PC-3 (cell line): ENCODE data around the gene ACOXL. TPM values are rescaled to one million over a fixed set of nuclear protein-coding genes. Genes with fewer than 3 reads are reported as not detected.

ENCODE experiments used
- ATAC-seq: fragments of 200-7000 bp; cut with Tn5 transposase; 2 replicates; pipeline ENCODE4 v1.9.1; 2020; ENCODE audit warnings: mild to moderate bottlenecking, moderate library complexity
- BruUV-seq: library from RNA; stranded (reverse); fragments of 400-500 nt; replicated peaks from 2 replicates; lab custom pipeline; 2021; lab: Mats Ljungman, UMichigan
- CTCF ChIA-PET: fragments of 300-600 bp; sonication (Branson Sonifier 250); formaldehyde crosslinking; loops from one replicate; lab custom pipeline; 2022; ENCODE audit warnings: antibody characterized with exemption; lab: Charles Lee
- POLR2A ChIA-PET: fragments of 300-600 bp; sonication (Branson Sonifier 250); formaldehyde crosslinking; loops from one replicate; lab custom pipeline; 2022; ENCODE audit warnings: antibody characterized with exemption; ENCODE audit not compliant: unreplicated experiment; lab: Charles Lee
- DNase-seq: peaks from one replicate; pipeline ENCODE4 v3.0.0-alpha.2; 2015
- H2AFZ ChIP-seq: fragments of 300-600 bp; sonication (generic); 2 replicates; pipeline ENCODE4 v1.6.0; 2016; ENCODE audit warnings: antibody characterized with exemption, low read length
- H3F3A ChIP-seq: fragments of 300-600 bp; sonication (generic); one replicate; pipeline ENCODE4 v1.6.0; 2017; ENCODE audit warnings: antibody characterized with exemption, low read length, control low read depth, mild to moderate bottlenecking; ENCODE audit not compliant: unreplicated experiment
- H3K27ac ChIP-seq: fragments of 300-600 bp; sonication (generic); 2 replicates; pipeline ENCODE4 v1.5.1; 2016; ENCODE audit warnings: mild to moderate bottlenecking, low read length
- H3K27me3 ChIP-seq: fragments of 300-600 bp; sonication (generic); 2 replicates; pipeline ENCODE4 v1.6.1; 2016; ENCODE audit warnings: low read length, mixed read lengths
- H3K36me3 ChIP-seq: fragments of 300-600 bp; sonication (generic); 2 replicates; pipeline ENCODE4 v1.6.1; 2016; ENCODE audit warnings: low read depth, mixed run types, low read length, mixed read lengths
- H3K4me1 ChIP-seq: fragments of 300-600 bp; sonication (generic); 2 replicates; pipeline ENCODE4 v1.5.1; 2016; ENCODE audit warnings: low read length; ENCODE audit not compliant: insufficient read depth
- H3K4me2 ChIP-seq: fragments of 300-600 bp; sonication (generic); 2 replicates; pipeline ENCODE4 v1.6.0; 2016; ENCODE audit warnings: low read length
- H3K4me3 ChIP-seq: fragments of 300-600 bp; sonication (generic); 2 replicates; pipeline ENCODE4 v1.5.1; 2016; ENCODE audit warnings: mild to moderate bottlenecking, low read length, mixed read lengths
- H3K79me2 ChIP-seq: fragments of 300-600 bp; sonication (generic); 2 replicates; pipeline ENCODE4 v1.6.1; 2017; ENCODE audit warnings: low read length, mixed read lengths
- H3K9ac ChIP-seq: fragments of 300-600 bp; sonication (generic); 2 replicates; pipeline ENCODE4 v1.6.0; 2016; ENCODE audit warnings: mild to moderate bottlenecking, low read length
- H3K9me2 ChIP-seq: fragments of 300-600 bp; sonication (generic); replicated peaks from 2 replicates; pipeline ENCODE4 v1.6.1; 2016; ENCODE audit warnings: mixed run types, low read length, mixed read lengths
- H3K9me3 ChIP-seq: fragments of 300-600 bp; sonication (generic); 2 replicates; pipeline ENCODE4 v1.6.1; 2016; ENCODE audit warnings: low read length, mixed read lengths
- H4K20me1 ChIP-seq: fragments of 300-600 bp; sonication (generic); 2 replicates; pipeline ENCODE4 v1.6.1; 2016; ENCODE audit warnings: low read length, mixed read lengths
- CTCF ChIP-seq: fragments of 300-600 bp; sonication (generic); conservative IDR thresholded peaks from 2 replicates; pipeline ENCODE4 v1.5.1; 2017; ENCODE audit warnings: antibody characterized with exemption, low read depth, mild to moderate bottlenecking, low read length
- EZH2 ChIP-seq: fragments of 300-600 bp; sonication (generic); IDR thresholded peaks from one replicate; pipeline ENCODE4 v1.6.1; 2017; ENCODE audit warnings: antibody characterized with exemption, mild to moderate bottlenecking, low read length; ENCODE audit not compliant: unreplicated experiment
- EZH2phosphoT487 ChIP-seq: fragments of 300-600 bp; sonication (generic); IDR thresholded peaks from 2 replicates; pipeline ENCODE4 v1.6.1; 2018; ENCODE audit warnings: mild to moderate bottlenecking, antibody characterized with exemption, low read length, borderline replicate concordance
- intact Hi-C: fragments of 100-400 bp; cut with micrococcal nuclease; formaldehyde crosslinking; loops from 2 replicates; pipeline ENCODE4 v1.9.0; 2023
- total RNA-seq: library from RNA; depleted of rRNA; stranded (reverse); fragments of >200 nt; gene quantifications from 2 replicates; pipeline ENCODE4 v1.2.3, GENCODE V29; 2014

Gene ACOXL
- total RNA-seq, 1 experiment from 2014 or later, result 16.3 TPM

- Histone ChIP-seq H3K79me2 (no peaks in the 10 kb centered on the region), H3K27me3 (peaks cover 18% of the 10 kb centered on the region; the same call in 1 of the 2 replicates), H3F3A (no peaks in the 10 kb centered on the region), H3K9ac (no peak overlapping the region), H4K20me1 (no peaks in the 10 kb centered on the region), H3K4me2 (no peak overlapping the region), H3K9me2 (no peaks in the 10 kb centered on the region), H2AFZ (no peak overlapping the region), H3K4me3 (no peak overlapping the region), H3K27ac (no peak overlapping the region), H3K4me1 (peaks cover 3% of the 10 kb centered on the region; the same call in 1 of the 2 replicates), H3K36me3 (no peaks in the 10 kb centered on the region), H3K9me3 (no peaks in the 10 kb centered on the region)
- ChIA-PET CTCF (no interaction called here), POLR2A (no interaction called here)
- no peak for ATAC-seq
- no peak for DNase-seq
- TF ChIP-seq CTCF, result no peak
- no peak for TF ChIP-seq EZH2phosphoT487
- TF ChIP-seq EZH2, result no peak
- intact Hi-C loops, result no loop called here
- no TSS peak for BruUV-seq
Measured at GRCh38 chr2:110708455-110708854, 23.9 kb upstream of the ACOXL start.

GRCh38 chr2:110712737-110713136 lies 19.6 kb upstream of the ACOXL start:
- POLR2A ChIA-PET, result no interaction called here
- Histone ChIP-seq H3K79me2 (no peaks in the 10 kb centered on the region), H3K4me3 (no peak overlapping the region), H3K27ac (no peak overlapping the region), H3K27me3 (peaks cover 14% of the 10 kb centered on the region; the same call in 1 of the 2 replicates), H4K20me1 (no peaks in the 10 kb centered on the region), H3K36me3 (no peaks in the 10 kb centered on the region), H2AFZ (no peak overlapping the region), H3F3A (no peaks in the 10 kb centered on the region), H3K9me3 (no peaks in the 10 kb centered on the region), H3K9me2 (no peaks in the 10 kb centered on the region), H3K4me2 (no peak overlapping the region), H3K4me1 (peaks cover 19% of the 10 kb centered on the region; the same call in 1 of the 2 replicates), H3K9ac (no peak overlapping the region)
- no peak for DNase-seq
- CTCF ChIA-PET, result no interaction called here
- intact Hi-C loops, result no loop called here
- BruUV-seq, result no TSS peak
- TF ChIP-seq EZH2phosphoT487 (no peak), CTCF (no peak), EZH2 (no peak)
- ATAC-seq, result no peak

- ATAC-seq (peak; percentile 70), DNase-seq (peak; percentile 50)
- CTCF ChIA-PET, result no interaction called here
- H3K27ac ChIP-seq, result no peak overlapping the region
- peaks cover 19% of the 10 kb centered on the region; the same call in 1 of the 2 replicates for H3K4me1 ChIP-seq
- H3K4me2 ChIP-seq, result no peak overlapping the region
- H3K9me2 ChIP-seq, result no peaks in the 10 kb centered on the region
- H3K27me3 ChIP-seq, result 0 out of 2 replicates have a peak, but pooled peaks cover 5% of the 10 kb centered on the region
- H3K9me3 ChIP-seq, result no peaks in the 10 kb centered on the region
- H2AFZ ChIP-seq, result no peak overlapping the region
- no peak for TF ChIP-seq EZH2phosphoT487
- TF ChIP-seq EZH2, result no peak
- TF ChIP-seq CTCF, result no peak
- H3K4me3 ChIP-seq, result no peak overlapping the region
- no peaks in the 10 kb centered on the region for H3K79me2 ChIP-seq
- H3K9ac ChIP-seq, result no peak overlapping the region
- POLR2A ChIA-PET, result no interaction called here
- no peaks in the 10 kb centered on the region for H3F3A ChIP-seq
- intact Hi-C loops, result no loop called here
- H4K20me1 ChIP-seq, result no peaks in the 10 kb centered on the region
- no peaks in the 10 kb centered on the region for H3K36me3 ChIP-seq
- no TSS peak for BruUV-seq
Measured at GRCh38 chr2:110713513-110714362, 18.6 kb upstream of the ACOXL start.
